PC-9 (cell line): Measurements from ENCODE around the gene SPDYC. TPM values are rescaled to one million over a fixed set of nuclear protein-coding genes. Genes with fewer than 3 reads are reported as not detected.

Experiments
- BruUV-seq: library from RNA; stranded (reverse); fragments of 400-500 nt; replicated peaks from 2 replicates; lab custom pipeline; 2021; lab: Mats Ljungman, UMichigan
- CTCF ChIA-PET: fragments of 300-600 bp; sonication (Branson Sonifier 250); formaldehyde crosslinking; loops from one replicate; lab custom pipeline; 2022; ENCODE audit warnings: antibody characterized with exemption; lab: Charles Lee
- POLR2A ChIA-PET: fragments of 300-600 bp; sonication (Branson Sonifier 250); formaldehyde crosslinking; loops from one replicate; lab custom pipeline; 2022; ENCODE audit warnings: antibody characterized with exemption; ENCODE audit not compliant: unreplicated experiment; lab: Charles Lee
- DNase-seq, 2 experiments: peaks; one replicate each; pipeline versions ENCODE4 v3.0.0 to v3.0.0-alpha.2; 2015 to 2022; ENCODE audit warnings: mixed read lengths in 1 of 2
- H2AFZ ChIP-seq: fragments of 200-600 bp; sonication (generic); 2 replicates; pipeline ENCODE4 v1.8.1; 2017; ENCODE audit warnings: antibody characterized with exemption
- H3F3A ChIP-seq: fragments of 200-600 bp; sonication (generic); 2 replicates; pipeline ENCODE4 v1.8.1; 2017; ENCODE audit warnings: antibody characterized with exemption, mild to moderate bottlenecking, low read depth; ENCODE audit not compliant: insufficient read depth
- H3K27ac ChIP-seq: fragments of 200-600 bp; sonication (generic); 2 replicates; pipeline ENCODE4 v1.6.1; 2016; ENCODE audit warnings: mixed run types
- H3K27me3 ChIP-seq: fragments of 200-600 bp; sonication (generic); 2 replicates; pipeline ENCODE4 v1.6.1; 2016; ENCODE audit warnings: low read depth, mixed run types; ENCODE audit not compliant: insufficient read depth
- H3K36me3 ChIP-seq: fragments of 200-600 bp; sonication (generic); 2 replicates; pipeline ENCODE4 v1.6.1; 2016; ENCODE audit warnings: low read depth, mixed run types
- H3K4me1 ChIP-seq: fragments of 200-600 bp; sonication (generic); replicated peaks from 2 replicates; pipeline ENCODE4 v1.6.1; 2016; ENCODE audit warnings: mixed run types; ENCODE audit not compliant: insufficient read depth
- H3K4me2 ChIP-seq: fragments of 200-600 bp; sonication (generic); 2 replicates; pipeline ENCODE4 v1.6.1; 2017; ENCODE audit warnings: mixed run types
- H3K4me3 ChIP-seq: fragments of 200-600 bp; sonication (generic); 2 replicates; pipeline ENCODE4 v1.6.1; 2016; ENCODE audit warnings: mixed run types
- H3K79me2 ChIP-seq: fragments of 200-600 bp; sonication (generic); 2 replicates; pipeline ENCODE4 v1.6.1; 2017; ENCODE audit warnings: low read depth, mixed run types
- H3K9me2 ChIP-seq: fragments of 200-600 bp; sonication (generic); 2 replicates; pipeline ENCODE4 v1.8.1; 2017; ENCODE audit warnings: mild to moderate bottlenecking; ENCODE audit not compliant: insufficient read depth
- H3K9me3 ChIP-seq: fragments of 200-600 bp; sonication (generic); 2 replicates; pipeline ENCODE4 v1.8.1; 2016; ENCODE audit warnings: low read depth; ENCODE audit not compliant: insufficient read depth
- H4K20me1 ChIP-seq: fragments of 200-600 bp; sonication (generic); 2 replicates; pipeline ENCODE4 v1.8.1; 2017; ENCODE audit not compliant: insufficient read depth
- EZH2 ChIP-seq: fragments of 200-600 bp; sonication (generic); IDR thresholded peaks from 2 replicates; pipeline ENCODE4 v1.8.0; 2017; ENCODE audit warnings: antibody characterized with exemption, low read depth
- intact Hi-C: fragments of 100-400 bp; cut with micrococcal nuclease; formaldehyde crosslinking; loops from one replicate; pipeline ENCODE4 v1.10.0; 2022; ENCODE audit not compliant: unreplicated experiment
- total RNA-seq: library from RNA; stranded (reverse); gene quantifications from 2 replicates; pipeline ENCODE4 v1.2.3, GENCODE V29; 2021
- TF ChIP-seq, protein P1 (sequence below): fragments of 200-600 bp; sonication (generic); conservative IDR thresholded peaks from 2 replicates; pipeline ENCODE4 v1.6.1; 2017; ENCODE audit warnings: mixed run types, antibody characterized with exemption, mild to moderate bottlenecking, moderate library complexity

SPDYC gene
- total RNA-seq, 1 experiment from 2014 or later: not detected

DNA sequence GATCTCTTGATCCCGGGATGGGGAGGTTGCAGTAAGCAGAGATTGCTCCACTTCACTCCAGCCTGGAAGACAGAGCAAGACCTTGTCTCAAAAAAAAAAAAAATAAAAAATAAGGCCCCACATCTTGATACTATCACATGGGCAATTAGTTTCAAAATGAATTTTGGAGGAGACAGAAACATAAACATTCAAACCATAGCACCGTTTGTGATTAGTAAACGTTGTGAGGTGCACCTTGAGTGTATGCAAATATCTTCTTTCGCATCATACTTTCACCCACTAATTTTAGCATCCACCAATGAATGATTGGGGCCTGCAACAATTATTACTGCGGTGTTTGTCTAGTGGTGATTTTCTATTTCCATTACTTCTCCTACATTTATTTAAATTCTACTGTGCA is 11.0 kb upstream of the SPDYC start:
- H3K4me1 ChIP-seq: no peaks in the 10 kb centered on the region
- ChIA-PET POLR2A (no interaction called here), CTCF (no interaction called here)
- intact Hi-C loops: no loop called here
- H3F3A ChIP-seq: peaks cover 16% of the 10 kb centered on the region
- DNase-seq: no peak
- no peak overlapping the region for H3K4me3 ChIP-seq
- no peaks in the 10 kb centered on the region for H3K36me3 ChIP-seq
- BruUV-seq: no TSS peak
- H2AFZ ChIP-seq: no peak overlapping the region
- H3K79me2 ChIP-seq: no peaks in the 10 kb centered on the region
- no peak overlapping the region for H3K27ac ChIP-seq
- no peaks in the 10 kb centered on the region for H3K9me3 ChIP-seq
- no peaks in the 10 kb centered on the region for H3K27me3 ChIP-seq
- H3K4me2 ChIP-seq: no peak overlapping the region
- TF ChIP-seq, protein P1, sequence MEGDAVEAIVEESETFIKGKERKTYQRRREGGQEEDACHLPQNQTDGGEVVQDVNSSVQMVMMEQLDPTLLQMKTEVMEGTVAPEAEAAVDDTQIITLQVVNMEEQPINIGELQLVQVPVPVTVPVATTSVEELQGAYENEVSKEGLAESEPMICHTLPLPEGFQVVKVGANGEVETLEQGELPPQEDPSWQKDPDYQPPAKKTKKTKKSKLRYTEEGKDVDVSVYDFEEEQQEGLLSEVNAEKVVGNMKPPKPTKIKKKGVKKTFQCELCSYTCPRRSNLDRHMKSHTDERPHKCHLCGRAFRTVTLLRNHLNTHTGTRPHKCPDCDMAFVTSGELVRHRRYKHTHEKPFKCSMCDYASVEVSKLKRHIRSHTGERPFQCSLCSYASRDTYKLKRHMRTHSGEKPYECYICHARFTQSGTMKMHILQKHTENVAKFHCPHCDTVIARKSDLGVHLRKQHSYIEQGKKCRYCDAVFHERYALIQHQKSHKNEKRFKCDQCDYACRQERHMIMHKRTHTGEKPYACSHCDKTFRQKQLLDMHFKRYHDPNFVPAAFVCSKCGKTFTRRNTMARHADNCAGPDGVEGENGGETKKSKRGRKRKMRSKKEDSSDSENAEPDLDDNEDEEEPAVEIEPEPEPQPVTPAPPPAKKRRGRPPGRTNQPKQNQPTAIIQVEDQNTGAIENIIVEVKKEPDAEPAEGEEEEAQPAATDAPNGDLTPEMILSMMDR: no peak
- TF ChIP-seq EZH2: no peak
- no peaks in the 10 kb centered on the region for H3K9me2 ChIP-seq
- no peaks in the 10 kb centered on the region for H4K20me1 ChIP-seq

GRCh38 chr11:65160643-65161042 is 9.4 kb upstream of the SPDYC start:
- H3F3A ChIP-seq: peaks cover 17% of the 10 kb centered on the region
- no peak overlapping the region for H3K27ac ChIP-seq
- POLR2A ChIA-PET: no interaction called here
- H3K36me3 ChIP-seq: no peaks in the 10 kb centered on the region
- H3K27me3 ChIP-seq: no peaks in the 10 kb centered on the region
- TF ChIP-seq EZH2: no peak
- TF ChIP-seq, protein P1: no peak
- H3K9me3 ChIP-seq: no peaks in the 10 kb centered on the region
- no peak overlapping the region for H3K4me3 ChIP-seq
- intact Hi-C loops: no loop called here
- CTCF ChIA-PET: no interaction called here
- BruUV-seq: no TSS peak
- H2AFZ ChIP-seq: no peak overlapping the region
- no peaks in the 10 kb centered on the region for H4K20me1 ChIP-seq
- no peaks in the 10 kb centered on the region for H3K79me2 ChIP-seq
- no peaks in the 10 kb centered on the region for H3K4me1 ChIP-seq
- no peak for DNase-seq
- H3K4me2 ChIP-seq: no peak overlapping the region
- H3K9me2 ChIP-seq: no peaks in the 10 kb centered on the region

GRCh38 chr11:65163684-65164083 is 6.3 kb upstream of the SPDYC start:
- TF ChIP-seq, protein P1: no peak
- TF ChIP-seq EZH2: no peak
- no peak overlapping the region for H3K4me3 ChIP-seq
- H3K4me1 ChIP-seq: no peaks in the 10 kb centered on the region
- no peaks in the 10 kb centered on the region for H3K36me3 ChIP-seq
- ChIA-PET POLR2A (interaction anchor here (0.6 kb wide), 1 partner anchor 354 kb away, joined by 3 read pairs; no protein-coding TSS in a partner anchor), CTCF (interaction anchor here (0.6 kb wide), 1 partner anchor 46 kb away, joined by 4 read pairs; the partner anchor contains the start of gene ZNHIT2)
- intact Hi-C loops: no loop called here
- peaks cover 11% of the 10 kb centered on the region; the same call in 1 of the 2 replicates for H3F3A ChIP-seq
- H3K79me2 ChIP-seq: no peaks in the 10 kb centered on the region
- no peak overlapping the region for H2AFZ ChIP-seq
- DNase-seq: no peak
- H4K20me1 ChIP-seq: no peaks in the 10 kb centered on the region
- no peaks in the 10 kb centered on the region for H3K27me3 ChIP-seq
- no peaks in the 10 kb centered on the region for H3K9me3 ChIP-seq
- no peak overlapping the region for H3K27ac ChIP-seq
- no TSS peak for BruUV-seq
- no peak overlapping the region for H3K4me2 ChIP-seq
- no peaks in the 10 kb centered on the region for H3K9me2 ChIP-seq
